ENCODE measurements around the gene SMAD6. TPM values are rescaled to one million over a fixed set of nuclear protein-coding genes. Genes with fewer than 3 reads are reported as not detected.

The SMAD6 gene
- total and polyA plus RNA-seq, 11 donors = 10.4 to 65.9 (median 20.6) TPM

- Histone ChIP-seq H3K9me3 (no peaks in the 10 kb centered on the region), H3K36me3 (no peaks in the 10 kb centered on the region), H3K4me1 (peaks cover 13 to 98% (median 75%) of the 10 kb centered on the region in 12 donors), H3K27me3 (peaks cover 0 to 5% (median 0%) of the 10 kb centered on the region in 9 donors), H3K4me3 (no peak overlapping the region), H3K27ac (peak overlapping the region; percentile 33 to 96 (median 82))
- 74 to 82% (median 77%) methylated on average over 15 to 17 of the region's 17 CpGs for WGBS, 4 donors
- ATAC-seq = no peak
- DNase-seq = peak in 1 of 5 donors; percentile 8
- TF ChIP-seq, protein P1, sequence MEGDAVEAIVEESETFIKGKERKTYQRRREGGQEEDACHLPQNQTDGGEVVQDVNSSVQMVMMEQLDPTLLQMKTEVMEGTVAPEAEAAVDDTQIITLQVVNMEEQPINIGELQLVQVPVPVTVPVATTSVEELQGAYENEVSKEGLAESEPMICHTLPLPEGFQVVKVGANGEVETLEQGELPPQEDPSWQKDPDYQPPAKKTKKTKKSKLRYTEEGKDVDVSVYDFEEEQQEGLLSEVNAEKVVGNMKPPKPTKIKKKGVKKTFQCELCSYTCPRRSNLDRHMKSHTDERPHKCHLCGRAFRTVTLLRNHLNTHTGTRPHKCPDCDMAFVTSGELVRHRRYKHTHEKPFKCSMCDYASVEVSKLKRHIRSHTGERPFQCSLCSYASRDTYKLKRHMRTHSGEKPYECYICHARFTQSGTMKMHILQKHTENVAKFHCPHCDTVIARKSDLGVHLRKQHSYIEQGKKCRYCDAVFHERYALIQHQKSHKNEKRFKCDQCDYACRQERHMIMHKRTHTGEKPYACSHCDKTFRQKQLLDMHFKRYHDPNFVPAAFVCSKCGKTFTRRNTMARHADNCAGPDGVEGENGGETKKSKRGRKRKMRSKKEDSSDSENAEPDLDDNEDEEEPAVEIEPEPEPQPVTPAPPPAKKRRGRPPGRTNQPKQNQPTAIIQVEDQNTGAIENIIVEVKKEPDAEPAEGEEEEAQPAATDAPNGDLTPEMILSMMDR (IDR thresholded peaks at IDR 0.05) = no peak
- TF ChIP-seq POLR2A (IDR thresholded peaks at IDR 0.05) = no peak
- intact Hi-C loops (cut with DNase I) = loop anchor here in 4 of 10 donors (5.0 kb wide), 2 partner anchors 55 to 60 kb away; partner anchors contain the start of gene SMAD6 (in 2 of the 4)
Observed at GRCh38 chr15:66761726-66762595, 59.9 kb downstream of the SMAD6 start.

GRCh38 chr15:66763186-66764071, 61.4 kb downstream of the SMAD6 start:
- 16 to 25% (median 18%) methylated on average over 14 to 23 of the region's 23 CpGs for WGBS, 4 donors
- peaks cover 13 to 96% (median 69%) of the 10 kb centered on the region in 12 donors for H3K4me1 ChIP-seq
- TF ChIP-seq, protein P1 (IDR thresholded peaks at IDR 0.05) = no peak
- no peak for TF ChIP-seq POLR2A (IDR thresholded peaks at IDR 0.05)
- DNase-seq (peak; percentile 91 to 98 (median 94)), ATAC-seq (peak; percentile 87 to 92 (median 90))
- H3K9me3 ChIP-seq = no peaks in the 10 kb centered on the region
- no peaks in the 10 kb centered on the region for H3K36me3 ChIP-seq
- H3K4me3 ChIP-seq = peak overlapping the region in 1 of 12 donors; percentile 7
- intact Hi-C loops (cut with DNase I) = loop anchor here in 5 of 10 donors (2.0 to 5.0 kb wide), 3 partner anchors 56 to 61 kb away; partner anchors contain the start of gene SMAD6 (in 3 of the 5)
- H3K27me3 ChIP-seq = peaks cover 0 to 5% (median 0%) of the 10 kb centered on the region in 9 donors
- peak overlapping the region; percentile 61 to 96 (median 84) for H3K27ac ChIP-seq

- H3K4me1 ChIP-seq = peaks cover 13 to 88% (median 67%) of the 10 kb centered on the region in 12 donors
Observed at GRCh38 chr15:66764072-66764786, 62.2 kb downstream of the SMAD6 start.

More at GRCh38 chr15:66764072-66764786, 62.2 kb downstream of the SMAD6 start:
- peaks cover 0 to 5% (median 0%) of the 10 kb centered on the region in 9 donors for H3K27me3 ChIP-seq
- peak overlapping the region in 1 of 12 donors; percentile 7 for H3K4me3 ChIP-seq
- H3K9me3 ChIP-seq = no peaks in the 10 kb centered on the region
- 45 to 58% (median 53%) methylated on average over 12 of the region's 12 CpGs for WGBS, 4 donors
- no peak for ATAC-seq
- no peak for TF ChIP-seq POLR2A (IDR thresholded peaks at IDR 0.05)
- TF ChIP-seq, protein P1 (IDR thresholded peaks at IDR 0.05) = no peak
- peak overlapping the region in 11 of 12 donors; percentile 71 to 96 (median 85) for H3K27ac ChIP-seq
- intact Hi-C loops (cut with DNase I) = loop anchor here in 5 of 10 donors (2.0 to 5.0 kb wide), 3 partner anchors 57 to 62 kb away; partner anchors contain the start of gene SMAD6 (in 3 of the 5)
- DNase-seq = no peak
- no peaks in the 10 kb centered on the region for H3K36me3 ChIP-seq

All from heart left ventricle (tissue), 16 donors.